22Rv1 (cell line): ENCODE results near the gene HRH2.

Source experiments
- H3K27ac ChIP-seq: fragments of 450-650 bp; 2 replicates; pipeline ENCODE4 v1.5.1; 2017
- CTCF ChIP-seq: fragments of 450-650 bp; IDR thresholded peaks from 2 replicates; pipeline ENCODE4 v1.5.1; 2017; ENCODE audit warnings: mild to moderate bottlenecking
- ZFX ChIP-seq: fragments of 450-650 bp; IDR thresholded peaks from 2 replicates; pipeline ENCODE4 v1.6.1; 2017; ENCODE audit warnings: antibody characterized with exemption, borderline replicate concordance

HRH2 gene

GRCh38 chr5:175696855-175697198, 39.0 kb downstream of the HRH2 start:
- no peak overlapping the region for H3K27ac ChIP-seq

GRCh38 chr5:175697846-175698245, 40.0 kb downstream of the HRH2 start:
- H3K27ac ChIP-seq = no peak overlapping the region
- TF ChIP-seq ZFX (no peak), CTCF (no peak)

More at GRCh38 chr5:175696855-175697198, 39.0 kb downstream of the HRH2 start:
- TF ChIP-seq ZFX = no peak
- TF ChIP-seq CTCF = peak; percentile 27

- no peak overlapping the region for H3K27ac ChIP-seq
- TF ChIP-seq ZFX = no peak
- no peak for TF ChIP-seq CTCF
These were observed 40.7 kb downstream of the HRH2 start for GRCh38 chr5:175698401-175699115.

GRCh38 chr5:175700991-175701390, 43.1 kb downstream of the HRH2 start:
- TF ChIP-seq ZFX (no peak), CTCF (peak; percentile 59)
- H3K27ac ChIP-seq = no peak overlapping the region

GRCh38 chr5:175701797-175702196, 43.9 kb downstream of the HRH2 start:
- TF ChIP-seq CTCF (no peak), ZFX (no peak)

GRCh38 chr5:175706499-175706898, 48.6 kb downstream of the HRH2 start:
- H3K27ac ChIP-seq = no peak overlapping the region
- no peak for TF ChIP-seq ZFX
- TF ChIP-seq CTCF = no peak

More at GRCh38 chr5:175701797-175702196, 43.9 kb downstream of the HRH2 start:
- H3K27ac ChIP-seq = no peak overlapping the region

GRCh38 chr5:175707751-175708375, 50.0 kb downstream of the HRH2 start:
- H3K27ac ChIP-seq = no peak overlapping the region
- TF ChIP-seq CTCF (no peak), ZFX (no peak)
